HPDE6-E6E7 (cell line): Measurements from ENCODE around the gene MAU2.
"Not testable (repeated sequence)": the region's sequence is repeated elsewhere in the genome, so short reads cannot be mapped to it uniquely, and the experiment has no call there.

Source experiments
- DNase-seq: peaks from one replicate; pipeline ENCODE4 v3.0.0; 2011; ENCODE audit warnings: missing footprints; ENCODE audit errors: extremely low spot score

Gene MAU2

DNA sequence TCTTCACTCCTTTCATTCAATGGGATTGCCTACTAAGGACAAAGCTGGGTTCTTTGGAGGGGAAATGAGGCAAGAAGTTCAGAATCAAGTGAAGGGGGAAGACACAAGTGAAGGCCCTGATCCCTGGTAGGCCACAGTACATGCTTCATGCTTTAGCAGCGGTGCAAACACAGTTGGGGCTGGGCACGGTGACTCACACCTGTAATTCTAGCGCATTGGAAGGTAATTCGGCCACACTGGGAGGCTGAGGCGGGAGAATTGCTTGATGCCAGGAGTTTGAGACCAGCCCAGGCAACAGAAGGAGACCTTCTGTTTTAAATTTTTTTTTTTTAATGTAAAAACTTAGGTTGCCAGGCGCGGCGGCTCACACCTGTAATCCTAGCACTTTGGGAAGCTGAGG is 61.5 kb downstream of the MAU2 start:
- no peak for DNase-seq

- DNase-seq, result no peak
These were observed 63.9 kb downstream of the MAU2 start for GRCh38 chr19:19384486-19384885.

DNA sequence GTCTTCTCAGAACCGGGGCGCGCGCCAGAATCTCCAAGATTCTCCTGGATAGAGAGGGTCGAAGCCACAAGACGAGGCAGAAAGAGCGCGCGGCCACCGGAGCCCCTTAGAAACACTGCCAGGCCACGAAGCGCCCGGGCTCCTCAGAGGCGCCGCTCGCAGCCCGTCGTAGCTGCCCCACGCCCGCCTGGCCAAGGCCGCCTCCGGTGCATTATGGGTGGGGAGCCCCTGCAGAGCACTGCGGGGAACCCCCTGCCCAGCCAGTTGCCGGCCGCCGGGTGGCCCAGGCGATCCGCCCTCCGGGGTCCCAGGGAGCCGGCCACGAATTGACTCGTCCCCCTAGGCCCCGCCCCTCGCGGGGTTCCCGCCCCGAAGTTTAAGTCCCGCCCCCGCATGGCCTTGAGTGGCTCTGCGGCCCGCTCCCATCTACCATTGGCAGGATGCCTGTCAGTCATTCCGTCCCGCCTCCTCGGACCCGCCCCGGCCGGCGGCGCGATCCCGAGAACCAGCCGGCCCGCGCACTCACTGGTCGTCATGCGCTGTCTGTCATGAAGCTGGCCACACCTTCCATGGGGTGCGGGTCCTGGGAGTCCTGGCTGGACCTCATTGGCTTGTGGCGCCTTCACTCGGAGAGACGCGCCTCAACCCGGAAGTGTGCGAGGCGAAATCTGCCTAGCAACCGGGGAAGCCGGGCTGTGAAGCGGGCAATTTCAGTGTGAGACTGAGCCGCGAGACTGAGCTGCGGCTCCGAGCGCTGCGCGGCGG is 64.7 kb downstream of the MAU2 start:
- peak; percentile 97 for DNase-seq

DNA sequence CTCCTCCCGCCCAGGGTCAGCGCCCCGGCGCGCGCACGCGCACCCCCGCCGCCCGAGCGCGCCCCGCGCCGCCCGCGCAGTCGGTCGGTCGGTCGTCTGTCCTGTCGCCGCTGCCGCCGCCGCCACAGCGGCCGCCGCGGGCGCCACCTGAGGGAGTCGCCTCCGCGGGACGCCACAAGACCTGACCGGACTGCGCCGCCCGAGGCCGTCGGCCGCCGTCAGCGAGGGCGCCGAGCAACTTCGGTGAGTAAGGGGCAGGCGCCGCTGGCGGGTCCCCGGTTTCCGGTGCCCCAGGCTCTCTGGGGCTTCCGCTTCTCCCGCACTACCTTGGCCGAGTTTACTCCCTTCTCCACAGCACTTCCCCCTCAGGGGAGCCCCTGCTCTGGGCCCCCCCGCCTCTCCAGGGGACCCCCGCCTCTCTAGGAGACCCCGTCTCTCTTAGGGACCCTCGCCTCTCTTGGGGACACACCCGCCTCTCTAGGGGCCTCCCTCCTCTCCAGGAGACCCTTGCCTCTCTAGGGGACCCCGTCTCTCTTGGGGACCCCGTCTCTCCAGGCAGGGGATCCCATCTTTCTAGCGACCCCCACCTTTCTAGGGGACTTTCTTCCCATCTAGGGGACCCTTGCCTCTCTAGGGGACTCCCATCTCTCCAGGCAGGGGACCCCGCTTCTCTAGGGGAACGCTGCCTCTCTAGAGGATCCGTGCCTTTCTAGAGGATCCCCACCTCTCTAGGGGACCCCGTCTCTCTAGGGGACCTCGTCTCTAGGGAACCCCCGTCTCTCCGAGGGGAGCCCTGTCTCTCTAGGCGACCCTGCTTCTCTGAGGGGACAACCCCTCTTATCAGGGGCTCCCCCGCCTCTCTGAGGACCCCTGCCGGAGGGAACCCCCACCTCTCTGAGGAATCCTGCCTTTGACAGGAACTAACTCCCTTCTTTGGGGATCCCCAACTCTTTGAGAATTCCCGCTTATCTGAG is 65.6 kb downstream of the MAU2 start:
- DNase-seq, result no peak

DNA sequence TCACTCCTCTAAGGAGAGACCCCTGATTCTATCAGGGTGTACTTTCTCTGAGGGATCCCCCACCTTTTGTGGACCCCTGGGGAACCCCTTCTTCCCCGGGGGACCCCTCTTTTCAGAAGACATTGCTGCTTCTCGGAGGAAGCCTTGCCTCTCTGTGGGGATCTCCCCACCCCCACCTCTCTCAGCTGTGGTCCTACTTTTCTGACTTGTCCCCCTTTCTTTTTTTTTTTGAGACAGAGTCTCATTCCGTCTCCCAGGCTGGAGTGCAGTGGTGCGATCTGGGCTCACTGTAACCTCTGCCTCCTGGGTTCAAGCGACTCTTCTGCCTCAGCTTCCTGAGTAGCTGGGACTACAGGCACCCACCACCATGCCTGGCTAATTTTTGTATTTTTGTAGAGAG is 66.5 kb downstream of the MAU2 start:
- DNase-seq, result no peak

GRCh38 chr19:19388568-19389555 is 68.2 kb downstream of the MAU2 start:
- DNase-seq, result no peak

DNA sequence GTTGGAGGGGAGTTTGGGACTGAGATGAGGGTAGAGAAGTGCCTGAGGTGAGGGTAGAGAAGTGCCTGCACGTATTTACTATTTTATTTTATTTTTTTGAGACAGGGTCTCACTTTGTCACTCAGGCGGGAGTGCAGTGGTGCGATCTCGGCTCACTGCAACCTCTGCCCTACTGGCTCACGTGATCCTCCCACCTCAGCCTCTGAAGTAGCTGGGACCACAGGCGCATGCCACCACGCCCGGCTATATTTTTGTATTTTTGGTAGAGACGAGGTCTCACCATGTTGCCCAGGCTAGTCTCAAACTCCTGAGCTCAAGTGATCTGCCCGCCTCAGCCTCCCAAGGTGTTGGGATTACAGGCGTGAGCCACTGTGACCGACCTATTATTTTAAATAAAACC is 69.1 kb downstream of the MAU2 start:
- not testable (repeated sequence) for DNase-seq

DNA sequence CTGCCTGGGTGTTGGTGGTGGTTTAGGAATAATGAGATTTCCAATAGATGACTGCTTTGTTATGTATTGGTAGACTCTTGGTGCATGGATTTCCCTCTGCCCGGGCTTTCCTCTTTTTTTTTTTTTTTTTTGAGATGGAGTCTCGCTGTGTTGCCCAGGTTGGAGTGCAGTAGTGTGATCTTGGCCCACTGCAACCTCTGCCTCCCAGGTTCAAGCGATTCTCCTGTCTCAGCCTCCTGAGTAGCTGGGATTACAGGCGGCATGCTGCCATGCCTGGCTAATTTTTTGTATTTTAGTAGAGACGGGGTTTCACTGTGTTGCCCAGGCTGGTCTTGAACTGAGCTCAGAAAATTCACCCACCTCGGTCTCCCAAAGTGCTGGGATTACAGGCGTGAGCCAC is 73.7 kb downstream of the MAU2 start:
- not testable (repeated sequence) for DNase-seq

GRCh38 chr19:19399733-19400433 is 79.3 kb downstream of the MAU2 start:
- no peak for DNase-seq

DNA sequence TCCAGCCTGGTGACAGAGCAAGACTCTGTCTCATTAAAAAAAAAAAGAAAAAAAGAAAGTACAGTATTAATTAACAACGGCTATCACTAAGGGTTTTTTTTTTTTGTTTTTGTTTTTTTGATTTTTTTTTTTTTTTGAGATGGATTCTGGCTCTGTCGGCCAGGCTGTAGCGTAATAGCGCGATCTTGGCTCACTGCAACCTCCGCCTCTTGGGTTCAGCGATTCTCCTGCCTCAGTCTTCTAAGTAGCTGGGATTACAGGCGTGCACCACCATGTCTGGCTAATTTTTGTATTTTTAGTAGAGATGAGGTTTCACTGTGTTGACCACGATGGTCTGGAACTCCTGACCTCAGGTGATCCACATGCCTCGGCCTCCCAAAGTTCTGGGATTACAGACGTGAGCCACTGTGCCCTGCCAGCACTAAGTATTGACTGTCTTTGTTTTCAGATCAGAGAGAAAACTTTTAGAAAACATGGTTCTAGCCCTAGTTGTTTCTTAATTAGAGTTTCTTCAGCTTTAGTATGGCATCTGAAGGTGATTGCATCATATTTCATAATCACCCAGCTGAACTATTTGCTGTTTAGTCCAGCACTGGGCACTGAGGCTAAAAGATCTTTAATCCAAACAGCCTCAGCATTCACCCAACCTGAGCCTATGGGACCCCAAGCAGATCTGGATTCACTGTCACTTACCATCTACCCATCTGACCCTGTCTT is 82.2 kb downstream of the MAU2 start:
- DNase-seq, result no peak

DNA sequence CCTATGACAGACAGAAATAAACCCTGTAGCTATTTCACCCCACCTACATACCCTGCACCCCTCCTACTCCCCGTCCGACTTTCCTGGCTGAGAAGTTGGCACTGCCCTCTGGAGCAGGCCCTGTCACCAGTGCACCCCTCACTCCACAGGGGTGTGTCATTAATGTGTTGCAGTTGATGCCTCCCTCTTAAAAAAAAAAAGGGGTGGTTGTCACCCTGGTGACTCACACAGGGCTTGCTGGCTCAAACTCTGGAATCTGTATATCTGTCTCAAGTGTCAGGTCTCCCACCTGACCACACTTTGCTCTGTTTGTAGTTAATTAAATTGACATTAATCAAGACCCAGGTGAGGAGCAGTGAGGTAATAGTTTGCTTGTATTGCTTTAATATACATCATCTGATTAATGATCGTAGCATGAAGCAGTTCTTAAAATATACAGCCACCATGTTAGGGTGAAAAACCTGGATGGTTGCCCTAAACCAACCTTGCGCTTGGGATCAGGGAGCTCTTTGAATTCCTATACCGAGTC is 82.8 kb downstream of the MAU2 start:
- peak; percentile 56 for DNase-seq

- peak; percentile 86 for DNase-seq
These were observed 84.5 kb downstream of the MAU2 start, which contains the start of gene GATAD2A for GRCh38 chr19:19404879-19405860. GATAD2A (plus strand) TSS chr19:19405675; CDS start chr19:19465346, 59,671 bp downstream.

DNA sequence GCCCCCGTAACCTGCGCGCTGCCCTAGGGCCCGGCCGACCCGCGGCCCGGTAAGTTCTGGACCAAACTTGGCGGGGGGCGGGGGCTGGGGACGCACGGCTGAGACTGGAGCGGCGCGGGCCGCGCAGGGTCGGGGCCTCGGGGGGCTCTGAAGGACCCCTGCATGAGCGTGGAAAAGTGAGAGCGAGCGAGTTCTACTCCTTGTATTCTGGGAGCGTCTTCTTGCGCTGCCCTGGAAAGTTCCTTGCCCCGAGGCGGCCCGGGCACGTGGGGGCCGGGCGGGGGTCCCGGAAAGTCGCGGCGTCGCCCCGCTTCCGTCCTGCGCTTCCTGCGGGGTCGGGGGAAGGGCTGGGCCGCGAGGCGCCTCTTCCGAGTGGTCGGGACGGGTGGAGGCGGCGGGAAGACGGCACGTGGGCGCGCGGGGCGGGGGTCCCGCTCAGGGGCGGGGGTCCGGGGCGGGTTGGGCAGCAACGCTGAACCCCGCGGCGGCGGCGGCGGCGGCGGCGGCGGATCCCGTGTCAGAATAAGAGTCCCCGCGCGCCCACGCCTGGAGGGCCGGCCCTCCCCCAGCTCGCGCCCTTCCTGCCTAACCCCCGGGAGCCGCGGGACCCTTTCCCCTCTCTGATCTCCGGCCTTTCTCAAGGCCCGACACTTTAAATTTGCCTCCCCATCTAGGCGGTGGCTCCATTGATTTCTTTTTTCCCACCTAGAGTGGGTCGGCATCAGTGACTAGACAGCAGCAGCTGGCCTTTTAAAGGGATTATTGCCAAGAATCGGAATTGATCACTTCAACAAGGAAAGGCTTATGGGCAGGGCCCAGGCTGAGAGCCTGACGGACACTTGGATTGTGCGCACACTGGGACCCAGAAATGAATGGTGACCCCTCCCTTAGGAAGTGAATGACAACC is 85.6 kb downstream of the MAU2 start:
- no peak for DNase-seq

DNA sequence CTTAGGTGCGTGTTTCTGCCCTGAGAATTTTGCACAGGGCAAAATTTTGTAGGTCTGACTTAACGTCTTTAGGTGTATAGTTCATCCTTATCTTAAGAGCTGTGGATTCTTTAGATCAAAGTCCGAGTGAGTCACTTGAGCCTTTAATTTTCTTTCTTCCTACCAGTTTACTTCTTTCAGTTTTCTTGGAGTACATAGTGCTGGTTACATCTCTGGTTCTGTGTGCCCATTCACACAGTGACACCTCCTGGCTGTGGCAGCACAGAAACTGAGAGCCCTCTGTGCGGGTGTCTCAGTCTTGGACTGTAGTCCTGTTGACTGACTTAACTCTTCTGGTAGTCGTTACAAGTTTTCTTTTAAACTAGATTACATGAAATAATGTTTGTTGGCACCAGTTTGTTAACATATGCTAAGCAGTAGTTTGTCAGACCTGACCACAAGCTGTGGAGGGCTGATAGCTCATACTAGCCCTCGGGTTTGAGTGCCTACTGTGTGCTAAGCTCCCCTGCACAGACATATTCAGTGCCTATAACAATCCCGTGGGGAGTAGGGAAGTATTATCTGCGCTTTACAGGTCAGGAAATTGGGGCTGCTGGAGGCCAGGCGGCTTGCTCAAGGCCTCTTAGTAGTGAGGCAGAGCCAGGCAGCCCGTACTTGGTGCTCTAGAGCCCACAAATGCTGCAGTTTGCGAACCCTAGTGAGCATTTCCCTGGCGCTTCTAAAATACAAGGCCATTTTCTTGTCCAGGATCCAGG is 86.4 kb downstream of the MAU2 start:
- no peak for DNase-seq

DNA sequence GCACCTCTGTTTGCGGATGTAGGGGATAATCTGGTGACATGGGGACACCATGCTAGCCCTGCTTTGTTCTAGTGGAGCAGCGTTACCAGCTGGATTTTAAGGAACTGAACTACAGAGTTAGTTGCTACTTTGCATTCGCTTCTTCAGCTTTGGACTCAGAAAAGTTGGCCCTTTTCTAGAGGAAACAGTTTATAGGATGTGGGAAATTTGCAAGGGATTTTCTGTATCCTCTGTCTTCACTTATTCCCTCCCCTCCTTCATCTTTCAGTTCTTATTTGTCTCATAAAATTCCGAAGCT is 87.0 kb downstream of the MAU2 start:
- no peak for DNase-seq
